Glutamatergic neuron (in vitro differentiated cells): ENCODE measurements around the gene RPL10. TPM values are rescaled to one million over a fixed set of nuclear protein-coding genes. Genes with fewer than 3 reads are reported as not detected.

Experiments
- DNase-seq: peaks from one replicate; pipeline ENCODE4 v3.0.0; 2022
- H3K27ac Mint-ChIP-seq: one replicate; pipeline ENCODE4 v1.8.0; 2020; ENCODE audit warnings: mild to moderate bottlenecking, mixed read lengths, inconsistent platforms; ENCODE audit not compliant: unreplicated experiment
- H3K27me3 Mint-ChIP-seq: one replicate; pipeline ENCODE4 v1.8.0; 2020; ENCODE audit warnings: mild to moderate bottlenecking, moderate library complexity, mixed read lengths, inconsistent platforms; ENCODE audit not compliant: unreplicated experiment
- H3K36me3 Mint-ChIP-seq: one replicate; pipeline ENCODE4 v1.8.0; 2020; ENCODE audit warnings: mild to moderate bottlenecking, mixed read lengths, inconsistent platforms; ENCODE audit not compliant: unreplicated experiment
- H3K4me1 Mint-ChIP-seq: one replicate; pipeline ENCODE4 v1.8.0; 2020; ENCODE audit warnings: mild to moderate bottlenecking, low read depth, mixed read lengths, inconsistent platforms; ENCODE audit not compliant: unreplicated experiment
- H3K4me3 Mint-ChIP-seq: one replicate; pipeline ENCODE4 v1.8.0; 2020; ENCODE audit warnings: mild to moderate bottlenecking, mixed read lengths, inconsistent platforms; ENCODE audit not compliant: unreplicated experiment
- H3K9me3 Mint-ChIP-seq: one replicate; pipeline ENCODE4 v1.8.0; 2020; ENCODE audit warnings: mild to moderate bottlenecking, moderate library complexity, mixed read lengths, inconsistent platforms; ENCODE audit not compliant: unreplicated experiment
- total RNA-seq: library from RNA; stranded (reverse); fragmentation: NEBNext Ultra II Directional; extraction: Animal tissue kit (Norgen Biotek cat#: 25700); gene quantifications from one replicate; pipeline ENCODE4 v1.2.1, GENCODE V29; 2021; ENCODE audit not compliant: unreplicated experiment
- TF ChIP-seq, protein P1 (sequence below): fragments of 200-600 bp; sonication (generic); IDR thresholded peaks from one replicate; pipeline ENCODE4 v1.5.0; 2021; ENCODE audit not compliant: partially characterized antibody, unreplicated experiment

The RPL10 gene
- total RNA-seq, 1 donor from 2014 or later, result 1,779 TPM

DNA sequence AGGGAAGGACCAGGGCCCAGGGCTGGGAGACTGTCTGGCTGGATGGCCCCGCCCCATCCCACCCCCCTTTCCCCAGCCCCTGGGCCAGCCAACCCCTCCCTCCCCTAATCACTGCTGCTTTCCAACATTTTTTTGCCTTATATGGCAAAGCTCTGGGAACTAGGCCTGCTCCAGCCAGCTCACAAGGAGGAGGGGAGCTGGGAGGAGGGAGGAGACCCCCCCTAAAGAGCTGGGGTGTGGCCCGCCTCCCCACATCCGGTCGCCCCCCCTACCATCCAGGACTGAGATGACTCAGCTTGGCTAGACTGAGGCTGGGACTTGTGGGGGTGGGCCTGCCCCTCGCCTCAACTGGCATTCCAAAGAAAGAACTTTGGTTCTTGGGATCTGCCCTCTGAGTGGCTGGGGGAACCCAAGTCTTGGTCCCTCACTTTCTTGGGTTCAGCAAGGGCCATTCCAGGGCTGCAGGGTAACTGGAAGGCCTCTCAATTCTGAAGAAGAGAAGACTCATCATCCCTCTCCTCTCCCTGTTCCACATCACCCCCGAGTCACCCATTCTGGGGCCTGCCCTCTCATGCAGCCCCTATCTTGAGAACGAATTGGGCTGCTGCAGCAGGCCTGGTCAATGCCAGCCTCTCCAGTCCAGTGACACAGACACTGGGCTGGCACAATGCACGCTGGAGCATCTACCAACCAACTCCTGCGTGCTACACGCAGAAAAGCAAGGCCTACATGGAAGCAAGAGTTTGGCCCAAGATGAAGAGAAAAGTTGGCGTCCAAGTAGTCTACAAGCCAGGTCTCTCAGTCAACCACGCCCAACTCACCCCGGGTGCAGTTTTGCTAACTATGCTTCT, 28.5 kb upstream of the RPL10 start:
- peak; percentile 55 for DNase-seq
- peaks cover 5% of the 10 kb centered on the region for H3K27me3 Mint-ChIP-seq
- no peaks in the 10 kb centered on the region for H3K36me3 Mint-ChIP-seq
- peaks cover 6% of the 10 kb centered on the region for H3K9me3 Mint-ChIP-seq
- peak overlapping the region; percentile 92 for H3K27ac Mint-ChIP-seq
- H3K4me3 Mint-ChIP-seq, result peak overlapping the region; percentile 91
- TF ChIP-seq, protein P1, sequence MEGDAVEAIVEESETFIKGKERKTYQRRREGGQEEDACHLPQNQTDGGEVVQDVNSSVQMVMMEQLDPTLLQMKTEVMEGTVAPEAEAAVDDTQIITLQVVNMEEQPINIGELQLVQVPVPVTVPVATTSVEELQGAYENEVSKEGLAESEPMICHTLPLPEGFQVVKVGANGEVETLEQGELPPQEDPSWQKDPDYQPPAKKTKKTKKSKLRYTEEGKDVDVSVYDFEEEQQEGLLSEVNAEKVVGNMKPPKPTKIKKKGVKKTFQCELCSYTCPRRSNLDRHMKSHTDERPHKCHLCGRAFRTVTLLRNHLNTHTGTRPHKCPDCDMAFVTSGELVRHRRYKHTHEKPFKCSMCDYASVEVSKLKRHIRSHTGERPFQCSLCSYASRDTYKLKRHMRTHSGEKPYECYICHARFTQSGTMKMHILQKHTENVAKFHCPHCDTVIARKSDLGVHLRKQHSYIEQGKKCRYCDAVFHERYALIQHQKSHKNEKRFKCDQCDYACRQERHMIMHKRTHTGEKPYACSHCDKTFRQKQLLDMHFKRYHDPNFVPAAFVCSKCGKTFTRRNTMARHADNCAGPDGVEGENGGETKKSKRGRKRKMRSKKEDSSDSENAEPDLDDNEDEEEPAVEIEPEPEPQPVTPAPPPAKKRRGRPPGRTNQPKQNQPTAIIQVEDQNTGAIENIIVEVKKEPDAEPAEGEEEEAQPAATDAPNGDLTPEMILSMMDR, result no peak
- no peaks in the 10 kb centered on the region for H3K4me1 Mint-ChIP-seq

DNA sequence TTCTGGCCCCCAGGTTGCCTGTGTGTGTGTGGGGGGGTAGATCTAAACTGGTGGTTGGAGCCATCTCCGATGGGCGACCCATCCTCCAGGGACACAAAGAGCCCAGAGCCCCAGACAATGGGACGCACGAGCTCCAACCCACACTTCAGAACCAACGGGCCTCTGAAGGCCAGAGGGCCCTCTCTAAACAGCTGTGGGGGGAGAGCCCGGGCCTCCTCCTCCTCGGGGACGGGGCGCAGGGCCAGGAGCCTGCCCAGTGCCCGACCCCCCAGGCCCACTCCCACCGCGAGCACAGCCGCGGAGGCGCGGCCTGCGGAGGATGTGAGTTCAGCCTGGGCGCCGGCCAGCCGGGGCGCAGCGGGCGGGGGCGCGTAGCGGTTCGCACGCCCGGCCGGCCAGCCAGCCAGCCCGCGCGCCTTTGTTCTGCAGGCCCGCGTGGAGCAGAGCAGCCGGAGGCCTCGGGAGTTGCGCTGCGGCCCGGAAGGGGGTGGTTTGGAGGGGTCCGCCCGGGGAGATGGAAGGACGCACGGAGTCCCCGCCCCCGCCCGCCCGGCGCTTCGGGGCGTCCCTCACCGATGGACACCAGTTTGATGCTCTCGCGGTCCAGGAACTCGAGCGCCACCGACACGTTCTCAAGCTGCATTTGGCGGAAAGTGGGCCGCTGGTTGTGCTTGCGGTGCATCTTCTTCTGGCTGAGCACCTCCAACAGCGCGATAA, 27.7 kb upstream of the RPL10 start:
- Mint-ChIP-seq H3K4me3 (peak overlapping the region; percentile 91), H3K27me3 (peaks cover 5% of the 10 kb centered on the region), H3K9me3 (peaks cover 4% of the 10 kb centered on the region), H3K4me1 (peaks cover 1% of the 10 kb centered on the region), H3K27ac (peak overlapping the region; percentile 92), H3K36me3 (no peaks in the 10 kb centered on the region)
- peak; percentile 30 for DNase-seq
- TF ChIP-seq, protein P1, result no peak

DNA sequence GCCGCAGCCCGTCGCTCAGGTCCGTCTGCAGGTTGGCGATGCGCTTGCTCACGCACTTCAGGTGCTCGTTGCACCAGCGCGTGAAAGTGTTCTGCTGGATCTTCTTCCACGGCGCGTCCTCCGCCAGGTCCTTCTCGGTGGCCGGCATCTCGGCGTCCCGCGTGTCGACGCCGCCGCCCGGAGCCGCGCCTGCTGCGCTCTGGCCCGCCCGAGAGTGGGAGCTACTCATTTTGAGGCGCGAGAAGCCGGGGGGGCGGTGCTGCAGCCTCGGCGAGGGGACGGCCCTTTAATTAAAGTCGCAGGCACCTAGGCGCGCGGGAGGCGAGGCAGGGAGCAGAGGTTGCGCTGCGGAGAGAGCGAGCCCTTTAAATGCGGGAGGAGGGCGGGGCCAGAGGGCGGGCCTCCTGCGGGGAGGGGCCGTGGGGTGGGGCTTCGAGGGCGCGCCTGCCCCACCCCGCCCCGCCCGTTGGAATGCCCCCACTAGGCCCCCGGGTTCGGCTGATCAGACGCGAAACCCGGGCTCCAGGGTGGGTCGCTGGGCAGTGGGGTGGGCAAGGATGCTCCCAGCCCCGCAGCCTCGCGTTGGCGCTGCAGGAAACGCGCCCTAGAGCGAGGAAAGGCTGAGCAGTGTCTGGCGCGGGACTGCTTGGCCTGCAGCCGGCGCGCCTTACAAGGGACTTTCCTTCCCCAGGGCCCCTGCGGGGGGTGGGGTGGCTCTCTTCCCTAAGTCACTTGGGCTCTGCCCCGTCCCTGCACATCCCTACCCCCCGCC, 27.0 kb upstream of the RPL10 start:
- H3K27ac Mint-ChIP-seq, result peak overlapping the region; percentile 43
- H3K4me3 Mint-ChIP-seq, result peak overlapping the region; percentile 75
- no peaks in the 10 kb centered on the region for H3K36me3 Mint-ChIP-seq
- peaks cover 3% of the 10 kb centered on the region for H3K27me3 Mint-ChIP-seq
- peaks cover 1% of the 10 kb centered on the region for H3K4me1 Mint-ChIP-seq
- TF ChIP-seq, protein P1, result no peak
- H3K9me3 Mint-ChIP-seq, result peaks cover 2% of the 10 kb centered on the region
- DNase-seq, result peak; percentile 89

DNA sequence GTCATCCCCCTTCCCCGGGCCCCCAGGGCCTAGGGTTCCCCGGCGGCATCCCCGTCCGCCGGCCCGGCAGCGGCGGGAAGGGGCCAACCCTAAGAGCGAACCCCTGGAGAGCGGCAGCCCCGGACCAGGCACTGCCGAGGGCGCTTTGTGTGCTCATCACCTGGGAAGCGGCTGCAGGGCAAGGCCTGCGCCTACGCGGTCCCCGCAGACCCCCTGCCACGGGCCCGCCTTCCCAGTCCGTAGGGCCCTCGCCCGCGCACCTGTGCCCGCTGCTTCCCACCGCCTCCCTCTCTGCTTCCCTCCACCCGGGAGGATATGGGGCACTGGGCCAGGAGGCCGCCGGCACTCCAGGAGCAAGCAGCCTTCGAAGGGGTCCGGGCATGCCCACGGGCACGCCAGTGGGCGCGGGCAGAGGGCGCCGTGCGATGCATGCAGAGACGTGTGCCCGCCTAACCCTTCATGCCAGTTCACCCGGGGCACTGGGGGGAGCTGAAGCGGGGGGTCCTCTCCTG, 26.3 kb upstream of the RPL10 start:
- TF ChIP-seq, protein P1, result no peak
- Mint-ChIP-seq H3K36me3 (no peaks in the 10 kb centered on the region), H3K4me1 (peaks cover 1% of the 10 kb centered on the region), H3K9me3 (peaks cover 2% of the 10 kb centered on the region), H3K27me3 (peaks cover 3% of the 10 kb centered on the region), H3K4me3 (no peak overlapping the region), H3K27ac (no peak overlapping the region)
- no peak for DNase-seq
